ENCODE results near the gene EXOC4.

GRCh38 chr7:133697585-133697984, 444.7 kb downstream of the EXOC4 start:
- TF ChIP-seq CTCF (IDR thresholded peaks at IDR 0.05), result no peak
- TF ChIP-seq POLR2A (IDR thresholded peaks at IDR 0.05), result no peak
- TF ChIP-seq EP300 (IDR thresholded peaks at IDR 0.05), result no peak
- no peak for TF ChIP-seq POLR2AphosphoS5 (IDR thresholded peaks at IDR 0.05)

Measured in sigmoid colon (tissue), 4 donors.